PC-9 (cell line): ENCODE data around the gene PFKFB4. TPM values are rescaled to one million over a fixed set of nuclear protein-coding genes. Genes with fewer than 3 reads are reported as not detected.

Source experiments
- BruUV-seq: library from RNA; stranded (reverse); fragments of 400-500 nt; replicated peaks from 2 replicates; lab custom pipeline; 2021; lab: Mats Ljungman, UMichigan
- CTCF ChIA-PET: fragments of 300-600 bp; sonication (Branson Sonifier 250); formaldehyde crosslinking; loops from one replicate; lab custom pipeline; 2022; ENCODE audit warnings: antibody characterized with exemption; lab: Charles Lee
- POLR2A ChIA-PET: fragments of 300-600 bp; sonication (Branson Sonifier 250); formaldehyde crosslinking; loops from one replicate; lab custom pipeline; 2022; ENCODE audit warnings: antibody characterized with exemption; ENCODE audit not compliant: unreplicated experiment; lab: Charles Lee
- DNase-seq, 2 experiments: peaks; one replicate each; pipeline versions ENCODE4 v3.0.0 to v3.0.0-alpha.2; 2015 to 2022; ENCODE audit warnings: mixed read lengths in 1 of 2
- H2AFZ ChIP-seq: fragments of 200-600 bp; sonication (generic); 2 replicates; pipeline ENCODE4 v1.8.1; 2017; ENCODE audit warnings: antibody characterized with exemption
- H3F3A ChIP-seq: fragments of 200-600 bp; sonication (generic); 2 replicates; pipeline ENCODE4 v1.8.1; 2017; ENCODE audit warnings: antibody characterized with exemption, mild to moderate bottlenecking, low read depth; ENCODE audit not compliant: insufficient read depth
- H3K27ac ChIP-seq: fragments of 200-600 bp; sonication (generic); 2 replicates; pipeline ENCODE4 v1.6.1; 2016; ENCODE audit warnings: mixed run types
- H3K27me3 ChIP-seq: fragments of 200-600 bp; sonication (generic); 2 replicates; pipeline ENCODE4 v1.6.1; 2016; ENCODE audit warnings: low read depth, mixed run types; ENCODE audit not compliant: insufficient read depth
- H3K36me3 ChIP-seq: fragments of 200-600 bp; sonication (generic); 2 replicates; pipeline ENCODE4 v1.6.1; 2016; ENCODE audit warnings: low read depth, mixed run types
- H3K4me1 ChIP-seq: fragments of 200-600 bp; sonication (generic); replicated peaks from 2 replicates; pipeline ENCODE4 v1.6.1; 2016; ENCODE audit warnings: mixed run types; ENCODE audit not compliant: insufficient read depth
- H3K4me2 ChIP-seq: fragments of 200-600 bp; sonication (generic); 2 replicates; pipeline ENCODE4 v1.6.1; 2017; ENCODE audit warnings: mixed run types
- H3K4me3 ChIP-seq: fragments of 200-600 bp; sonication (generic); 2 replicates; pipeline ENCODE4 v1.6.1; 2016; ENCODE audit warnings: mixed run types
- H3K79me2 ChIP-seq: fragments of 200-600 bp; sonication (generic); 2 replicates; pipeline ENCODE4 v1.6.1; 2017; ENCODE audit warnings: low read depth, mixed run types
- H3K9me2 ChIP-seq: fragments of 200-600 bp; sonication (generic); 2 replicates; pipeline ENCODE4 v1.8.1; 2017; ENCODE audit warnings: mild to moderate bottlenecking; ENCODE audit not compliant: insufficient read depth
- H3K9me3 ChIP-seq: fragments of 200-600 bp; sonication (generic); 2 replicates; pipeline ENCODE4 v1.8.1; 2016; ENCODE audit warnings: low read depth; ENCODE audit not compliant: insufficient read depth
- H4K20me1 ChIP-seq: fragments of 200-600 bp; sonication (generic); 2 replicates; pipeline ENCODE4 v1.8.1; 2017; ENCODE audit not compliant: insufficient read depth
- EZH2 ChIP-seq: fragments of 200-600 bp; sonication (generic); IDR thresholded peaks from 2 replicates; pipeline ENCODE4 v1.8.0; 2017; ENCODE audit warnings: antibody characterized with exemption, low read depth
- intact Hi-C: fragments of 100-400 bp; cut with micrococcal nuclease; formaldehyde crosslinking; loops from one replicate; pipeline ENCODE4 v1.10.0; 2022; ENCODE audit not compliant: unreplicated experiment
- total RNA-seq: library from RNA; stranded (reverse); gene quantifications from 2 replicates; pipeline ENCODE4 v1.2.3, GENCODE V29; 2021
- TF ChIP-seq, protein P1 (sequence below): fragments of 200-600 bp; sonication (generic); conservative IDR thresholded peaks from 2 replicates; pipeline ENCODE4 v1.6.1; 2017; ENCODE audit warnings: mixed run types, antibody characterized with exemption, mild to moderate bottlenecking, moderate library complexity

Gene PFKFB4
- total RNA-seq, 1 experiment from 2014 or later = 13.3 TPM

DNA sequence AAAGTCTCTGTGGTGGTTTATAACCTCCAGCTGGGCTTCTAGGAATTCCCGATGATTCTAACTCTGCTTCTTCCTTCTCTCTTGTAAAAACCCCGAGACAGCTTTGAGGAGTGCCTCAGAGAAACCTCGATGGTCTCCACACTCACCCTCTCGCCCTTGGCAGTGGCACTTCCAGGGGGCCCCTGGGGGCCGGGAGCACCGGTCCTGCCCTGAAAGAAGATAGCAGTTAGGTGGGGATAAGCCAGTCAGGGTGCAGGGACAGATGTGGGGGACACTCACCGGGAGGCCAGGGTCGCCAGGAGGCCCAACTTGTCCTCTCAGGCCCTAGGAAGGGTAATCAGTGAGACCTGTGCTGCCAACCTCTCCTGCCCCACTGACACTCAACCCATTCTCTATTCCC lies 28.8 kb upstream of the PFKFB4 start:
- no peaks in the 10 kb centered on the region for H3K9me3 ChIP-seq

DNA sequence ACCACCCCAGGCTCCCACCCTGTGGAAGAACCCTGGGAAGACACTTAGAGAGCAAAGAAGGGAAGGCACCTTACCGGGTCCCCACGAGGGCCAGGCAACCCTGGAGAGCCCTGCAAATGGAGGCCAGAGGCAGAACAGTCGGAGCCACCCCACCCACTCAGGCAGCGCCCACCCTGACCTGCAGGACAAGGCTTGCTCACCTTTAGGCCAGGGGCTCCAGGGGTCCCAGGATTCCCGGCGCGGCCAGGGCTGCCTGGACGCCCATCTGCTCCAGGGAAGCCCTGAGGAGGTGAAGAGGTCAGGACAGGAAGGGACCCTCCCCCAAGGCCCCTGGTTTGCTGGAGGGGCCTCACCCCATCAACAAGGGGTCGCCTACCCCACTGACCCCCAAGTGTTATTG lies 28.2 kb upstream of the PFKFB4 start:
- Histone ChIP-seq H2AFZ (no peak overlapping the region), H3K9me3 (no peaks in the 10 kb centered on the region), H3K27ac (no peak overlapping the region), H3K4me1 (no peaks in the 10 kb centered on the region), H4K20me1 (no peaks in the 10 kb centered on the region), H3K79me2 (no peaks in the 10 kb centered on the region), H3K9me2 (no peaks in the 10 kb centered on the region), H3F3A (no peaks in the 10 kb centered on the region), H3K36me3 (no peaks in the 10 kb centered on the region), H3K4me2 (no peak overlapping the region), H3K4me3 (no peak overlapping the region), H3K27me3 (no peaks in the 10 kb centered on the region)
- no TSS peak for BruUV-seq
- ChIA-PET POLR2A (no interaction called here), CTCF (no interaction called here)
- no peak for DNase-seq
- TF ChIP-seq EZH2 = no peak
- TF ChIP-seq, protein P1, sequence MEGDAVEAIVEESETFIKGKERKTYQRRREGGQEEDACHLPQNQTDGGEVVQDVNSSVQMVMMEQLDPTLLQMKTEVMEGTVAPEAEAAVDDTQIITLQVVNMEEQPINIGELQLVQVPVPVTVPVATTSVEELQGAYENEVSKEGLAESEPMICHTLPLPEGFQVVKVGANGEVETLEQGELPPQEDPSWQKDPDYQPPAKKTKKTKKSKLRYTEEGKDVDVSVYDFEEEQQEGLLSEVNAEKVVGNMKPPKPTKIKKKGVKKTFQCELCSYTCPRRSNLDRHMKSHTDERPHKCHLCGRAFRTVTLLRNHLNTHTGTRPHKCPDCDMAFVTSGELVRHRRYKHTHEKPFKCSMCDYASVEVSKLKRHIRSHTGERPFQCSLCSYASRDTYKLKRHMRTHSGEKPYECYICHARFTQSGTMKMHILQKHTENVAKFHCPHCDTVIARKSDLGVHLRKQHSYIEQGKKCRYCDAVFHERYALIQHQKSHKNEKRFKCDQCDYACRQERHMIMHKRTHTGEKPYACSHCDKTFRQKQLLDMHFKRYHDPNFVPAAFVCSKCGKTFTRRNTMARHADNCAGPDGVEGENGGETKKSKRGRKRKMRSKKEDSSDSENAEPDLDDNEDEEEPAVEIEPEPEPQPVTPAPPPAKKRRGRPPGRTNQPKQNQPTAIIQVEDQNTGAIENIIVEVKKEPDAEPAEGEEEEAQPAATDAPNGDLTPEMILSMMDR = no peak
- intact Hi-C loops = no loop called here

More for the DNA sequence above, 28.8 kb upstream of the PFKFB4 start:
- TF ChIP-seq, protein P1 = no peak
- no peak for TF ChIP-seq EZH2
- no peaks in the 10 kb centered on the region for H3K27me3 ChIP-seq
- no peak overlapping the region for H3K4me3 ChIP-seq
- BruUV-seq = no TSS peak
- intact Hi-C loops = no loop called here
- ChIA-PET POLR2A (no interaction called here), CTCF (no interaction called here)
- no peaks in the 10 kb centered on the region for H4K20me1 ChIP-seq
- no peaks in the 10 kb centered on the region for H3K36me3 ChIP-seq
- no peaks in the 10 kb centered on the region for H3K79me2 ChIP-seq
- H3K27ac ChIP-seq = no peak overlapping the region
- H3K9me2 ChIP-seq = no peaks in the 10 kb centered on the region
- no peaks in the 10 kb centered on the region for H3K4me1 ChIP-seq
- H3K4me2 ChIP-seq = no peak overlapping the region
- no peaks in the 10 kb centered on the region for H3F3A ChIP-seq
- DNase-seq = no peak
- H2AFZ ChIP-seq = no peak overlapping the region

DNA sequence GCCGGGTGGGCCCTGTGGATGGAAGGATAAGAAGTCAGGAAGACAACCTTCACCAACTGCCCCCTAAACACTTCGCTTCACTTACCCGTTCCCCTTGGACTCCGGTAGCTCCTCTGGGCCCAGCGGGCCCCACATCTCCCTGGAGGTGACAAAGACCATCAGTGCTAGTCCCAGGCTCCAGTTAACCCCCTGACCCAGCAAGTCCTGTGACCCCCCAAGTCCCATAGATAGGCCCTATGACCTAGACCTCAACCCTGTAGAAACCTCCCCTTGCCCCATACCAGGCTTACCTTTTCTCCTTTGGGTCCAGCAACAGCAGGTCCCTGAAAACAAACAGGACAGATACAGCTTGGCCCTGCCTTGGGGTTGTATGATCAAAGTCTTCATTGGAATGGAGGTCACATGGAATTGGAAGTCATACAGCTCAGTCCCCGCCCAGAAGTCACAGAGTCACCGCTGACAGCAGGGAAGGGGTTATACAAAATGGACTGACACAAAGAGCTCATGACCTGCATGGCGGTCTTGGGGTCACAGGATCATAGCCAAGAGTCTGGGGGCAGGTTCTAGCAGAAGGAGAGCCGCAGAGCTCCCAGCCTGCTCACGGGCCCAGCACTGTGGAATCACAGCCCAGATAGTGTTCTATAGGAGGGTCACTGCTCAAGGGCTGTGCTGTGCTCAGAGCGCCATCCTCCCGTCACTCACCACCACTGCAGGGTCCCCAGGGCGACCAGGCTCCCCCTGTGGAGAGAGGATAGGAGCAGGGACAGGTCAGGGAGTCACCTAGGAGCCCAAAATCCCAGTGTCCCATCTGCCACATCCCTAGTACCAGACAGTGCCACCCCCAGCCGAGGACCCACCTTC lies 25.2 kb upstream of the PFKFB4 start:
- Histone ChIP-seq H3K36me3 (no peaks in the 10 kb centered on the region), H3K79me2 (no peaks in the 10 kb centered on the region), H3K4me2 (no peak overlapping the region), H4K20me1 (no peaks in the 10 kb centered on the region), H3K9me2 (no peaks in the 10 kb centered on the region), H3K27ac (no peak overlapping the region), H3K4me3 (no peak overlapping the region), H3K9me3 (no peaks in the 10 kb centered on the region), H3K27me3 (no peaks in the 10 kb centered on the region), H2AFZ (no peak overlapping the region), H3K4me1 (no peaks in the 10 kb centered on the region), H3F3A (no peaks in the 10 kb centered on the region)
- DNase-seq = no peak
- no TSS peak for BruUV-seq
- intact Hi-C loops = no loop called here
- ChIA-PET CTCF (no interaction called here), POLR2A (no interaction called here)
- TF ChIP-seq, protein P1 = no peak
- TF ChIP-seq EZH2 = no peak
